Measurements from ENCODE around the gene LRRC37A.
"Not testable (repeated sequence)": the region's sequence is repeated elsewhere in the genome, so short reads cannot be mapped to it uniquely, and the experiment has no call there.

- TF ChIP-seq ELF1 (IDR thresholded peaks at IDR 0.05; ENCODE audit: borderline replicate concordance, low read depth); POLR2A (IDR thresholded peaks at IDR 0.05; ENCODE audit: borderline replicate concordance, extremely low read depth, insufficient read depth, insufficient read length); YY1 (IDR thresholded peaks at IDR 0.05; ENCODE audit: extremely low read depth, insufficient replicate concordance, low read depth, low read length); SRF (IDR thresholded peaks at IDR 0.05; ENCODE audit: low read depth); REST (IDR thresholded peaks at IDR 0.05; ENCODE audit: low read depth); CTCF (IDR thresholded peaks at IDR 0.05 in 2 of 3, conservative IDR thresholded peaks at IDR 0.05 in 1 of 3; ENCODE audit: borderline replicate concordance in 1 of 3, insufficient read depth in 1 of 3, low read depth in 2 of 3, low read length in 2 of 3): not testable (repeated sequence)
Observed at GRCh38 chr17:46276728-46277479, 18.0 kb upstream of the LRRC37A start.

Measured in HCT116 (cell line).